ENCODE measurements around the gene SLC45A2. TPM values are rescaled to one million over a fixed set of nuclear protein-coding genes. Genes with fewer than 3 reads are reported as not detected.

Gene SLC45A2
- polyA plus RNA-seq, 1 of the 3 experiments (the other 2 are of a cell fraction) = 0.02 TPM

DNA sequence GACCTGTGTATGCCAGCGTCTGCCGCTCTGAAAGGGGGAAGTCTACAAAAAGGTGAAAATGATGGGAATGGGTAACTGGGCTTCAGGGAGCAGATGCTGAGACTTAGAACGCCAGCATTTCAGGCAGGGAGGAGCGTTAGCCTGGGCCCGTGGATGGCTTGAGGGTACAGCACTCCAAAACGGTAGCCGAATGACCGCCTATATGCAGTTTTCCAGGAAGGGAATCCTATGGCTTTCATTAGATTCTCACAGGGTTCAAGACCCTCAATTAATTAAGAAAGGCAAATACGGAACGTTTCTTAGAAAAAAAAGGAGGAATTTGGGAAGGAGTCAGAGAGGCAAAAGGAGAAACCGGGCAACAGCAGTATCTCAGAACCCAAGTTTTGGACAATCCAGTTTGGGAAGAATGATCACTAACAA is 22.7 kb upstream of the SLC45A2 start:
- peak; percentile 52 for DNase-seq
- 9% methylated on average over 11 of the region's 11 CpGs for WGBS (ENCODE audit: low lambda C conversion rate)
- TF ChIP-seq EZH2phosphoT487 (IDR thresholded peaks at IDR 0.05; ENCODE audit: borderline replicate concordance, low read depth) (no peak), SIN3A (IDR thresholded peaks at IDR 0.05; ENCODE audit: borderline replicate concordance, low read depth, low read length) (no peak), FOSL2 (IDR thresholded peaks at IDR 0.05; ENCODE audit: borderline replicate concordance, low read depth) (no peak), TAF1 (IDR thresholded peaks at IDR 0.05; ENCODE audit: borderline replicate concordance, low read depth, low read length) (no peak), NRF1 (IDR thresholded peaks at IDR 0.05; ENCODE audit: low read depth, low read length) (no peak), RCOR1 (IDR thresholded peaks at IDR 0.05; ENCODE audit: low read length) (no peak), GABPA (IDR thresholded peaks at IDR 0.05; ENCODE audit: low read depth) (no peak), FOXJ3 (CRISPR knock-in tag; IDR thresholded peaks at IDR 0.05) (no peak), YY1 (IDR thresholded peaks at IDR 0.05; ENCODE audit: low read depth) (no peak)
- TF ChIP-seq, protein P1, sequence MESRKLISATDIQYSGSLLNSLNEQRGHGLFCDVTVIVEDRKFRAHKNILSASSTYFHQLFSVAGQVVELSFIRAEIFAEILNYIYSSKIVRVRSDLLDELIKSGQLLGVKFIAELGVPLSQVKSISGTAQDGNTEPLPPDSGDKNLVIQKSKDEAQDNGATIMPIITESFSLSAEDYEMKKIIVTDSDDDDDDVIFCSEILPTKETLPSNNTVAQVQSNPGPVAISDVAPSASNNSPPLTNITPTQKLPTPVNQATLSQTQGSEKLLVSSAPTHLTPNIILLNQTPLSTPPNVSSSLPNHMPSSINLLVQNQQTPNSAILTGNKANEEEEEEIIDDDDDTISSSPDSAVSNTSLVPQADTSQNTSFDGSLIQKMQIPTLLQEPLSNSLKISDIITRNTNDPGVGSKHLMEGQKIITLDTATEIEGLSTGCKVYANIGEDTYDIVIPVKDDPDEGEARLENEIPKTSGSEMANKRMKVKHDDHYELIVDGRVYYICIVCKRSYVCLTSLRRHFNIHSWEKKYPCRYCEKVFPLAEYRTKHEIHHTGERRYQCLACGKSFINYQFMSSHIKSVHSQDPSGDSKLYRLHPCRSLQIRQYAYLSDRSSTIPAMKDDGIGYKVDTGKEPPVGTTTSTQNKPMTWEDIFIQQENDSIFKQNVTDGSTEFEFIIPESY (IDR thresholded peaks at IDR 0.05; ENCODE audit: borderline replicate concordance, low read depth) = no peak
- H4K20me1 ChIP-seq (ENCODE audit: insufficient read depth) = no peaks in the 10 kb centered on the region
- peak overlapping the region; percentile 96 for H2AFZ ChIP-seq (ENCODE audit: low read depth)
- H3K4me1 ChIP-seq (ENCODE audit: control insufficient read depth in 1 of 2, insufficient read depth in 2 of 2, low read depth in 1 of 2, low read length in 1 of 2) = peaks cover 8 to 9% of the 10 kb centered on the region in 2 experiments
- ChIA-PET POLR2A (interaction anchor here (1.3 to 1.7 kb wide), 2 partner anchors 10 to 908 kb away, joined by 3 to 4 read pairs; partner anchors contain the start of genes BRIX1 and RAD1), CTCF (interaction anchor here (1.2 to 2.7 kb wide), 2 partner anchors 10 to 479 kb away, joined by 3 to 17 read pairs; no protein-coding TSS in a partner anchor)
- peak overlapping the region; percentile 87 for H3K9ac ChIP-seq
- H3K27me3 ChIP-seq (ENCODE audit: insufficient read depth) = no peaks in the 10 kb centered on the region
- peak overlapping the region; percentile 91 for H3K4me2 ChIP-seq
- H3K9me3 ChIP-seq = no peaks in the 10 kb centered on the region
- H3K79me2 ChIP-seq (ENCODE audit: insufficient read depth) = peaks cover 14% of the 10 kb centered on the region
- H3K9me2 ChIP-seq = no peaks in the 10 kb centered on the region
- H3F3A ChIP-seq (replicated peaks; ENCODE audit: insufficient read depth) = peaks cover 33% of the 10 kb centered on the region
- H3K4me3 ChIP-seq (ENCODE audit: low read depth in 2 of 2, low read length in 1 of 2) = peak overlapping the region; percentile 84 to 91
- H3K36me3 ChIP-seq (replicated peaks in 1 of 2; ENCODE audit: control insufficient read depth in 1 of 2, insufficient read depth in 2 of 2, low read length in 1 of 2) = peaks cover 10 to 27% of the 10 kb centered on the region in 2 experiments
- H3K27ac ChIP-seq (ENCODE audit: low read depth in 2 of 2, low read length in 1 of 2) = peak overlapping the region; percentile 89 to 99

DNA sequence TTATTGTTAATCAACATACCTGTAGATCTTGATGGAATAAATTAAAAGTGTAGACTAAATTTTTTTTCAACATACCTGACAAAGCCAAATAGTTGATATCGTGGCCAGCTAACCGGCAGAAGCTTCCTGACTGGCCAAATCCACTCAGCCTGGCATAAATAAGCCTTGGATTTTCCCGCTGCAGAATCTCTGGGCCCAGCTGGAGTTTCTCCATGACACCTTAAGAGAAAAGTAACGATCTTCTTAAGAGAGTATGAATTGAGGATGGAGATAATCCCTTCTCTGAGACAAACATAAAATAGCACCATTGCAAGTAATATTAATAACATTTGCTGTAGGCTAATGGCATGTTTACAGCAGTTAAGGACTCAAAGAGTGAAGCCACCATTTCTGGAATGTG is 21.2 kb upstream of the SLC45A2 start:
- Histone ChIP-seq H3K4me1 (ENCODE audit: control insufficient read depth in 1 of 2, insufficient read depth in 2 of 2, low read depth in 1 of 2, low read length in 1 of 2) (peaks cover 8 to 9% of the 10 kb centered on the region in 2 experiments), H3K4me3 (ENCODE audit: low read depth in 2 of 2, low read length in 1 of 2) (no peak overlapping the region), H3K79me2 (ENCODE audit: insufficient read depth) (peaks cover 14% of the 10 kb centered on the region), H3K27me3 (ENCODE audit: insufficient read depth) (no peaks in the 10 kb centered on the region), H2AFZ (ENCODE audit: low read depth) (no peak overlapping the region), H3K9me3 (no peaks in the 10 kb centered on the region), H3K27ac (ENCODE audit: low read depth in 2 of 2, low read length in 1 of 2) (no peak overlapping the region), H3F3A (replicated peaks; ENCODE audit: insufficient read depth) (peaks cover 33% of the 10 kb centered on the region), H3K9me2 (no peaks in the 10 kb centered on the region), H3K9ac (no peak overlapping the region), H3K36me3 (replicated peaks in 1 of 2; ENCODE audit: control insufficient read depth in 1 of 2, insufficient read depth in 2 of 2, low read length in 1 of 2) (peaks cover 10 to 29% of the 10 kb centered on the region in 2 experiments), H4K20me1 (ENCODE audit: insufficient read depth) (no peaks in the 10 kb centered on the region), H3K4me2 (no peak overlapping the region)
- 96% methylated on average over 4 of the region's 4 CpGs for WGBS (ENCODE audit: low lambda C conversion rate)
- DNase-seq = no peak
- ChIA-PET POLR2A (no interaction called here), CTCF (interaction anchor here (2.7 kb wide), 1 partner anchor 9 kb away, joined by 17 read pairs; no protein-coding TSS in a partner anchor)
- no peak for TF ChIP-seq POLR2AphosphoS5 (IDR thresholded peaks at IDR 0.05; ENCODE audit: low read depth, low read length)
- TF ChIP-seq, protein P2, sequence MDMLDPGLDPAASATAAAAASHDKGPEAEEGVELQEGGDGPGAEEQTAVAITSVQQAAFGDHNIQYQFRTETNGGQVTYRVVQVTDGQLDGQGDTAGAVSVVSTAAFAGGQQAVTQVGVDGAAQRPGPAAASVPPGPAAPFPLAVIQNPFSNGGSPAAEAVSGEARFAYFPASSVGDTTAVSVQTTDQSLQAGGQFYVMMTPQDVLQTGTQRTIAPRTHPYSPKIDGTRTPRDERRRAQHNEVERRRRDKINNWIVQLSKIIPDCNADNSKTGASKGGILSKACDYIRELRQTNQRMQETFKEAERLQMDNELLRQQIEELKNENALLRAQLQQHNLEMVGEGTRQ (IDR thresholded peaks at IDR 0.05; ENCODE audit: borderline replicate concordance, low read depth, low read length) = no peak
- TF ChIP-seq, protein P3, sequence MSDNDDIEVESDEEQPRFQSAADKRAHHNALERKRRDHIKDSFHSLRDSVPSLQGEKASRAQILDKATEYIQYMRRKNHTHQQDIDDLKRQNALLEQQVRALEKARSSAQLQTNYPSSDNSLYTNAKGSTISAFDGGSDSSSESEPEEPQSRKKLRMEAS (IDR thresholded peaks at IDR 0.05; ENCODE audit: low read depth) = no peak
- no peak for TF ChIP-seq GABPA (IDR thresholded peaks at IDR 0.05; ENCODE audit: low read depth)
- no peak for TF ChIP-seq FOSL2 (IDR thresholded peaks at IDR 0.05; ENCODE audit: borderline replicate concordance, low read depth)
- TF ChIP-seq NRF1 (IDR thresholded peaks at IDR 0.05; ENCODE audit: low read depth, low read length) = no peak
- no peak for TF ChIP-seq MEF2A (IDR thresholded peaks at IDR 0.05; ENCODE audit: borderline replicate concordance, low read depth)
- no peak for TF ChIP-seq TEAD4 (IDR thresholded peaks at IDR 0.05; ENCODE audit: borderline replicate concordance, insufficient read depth)
